HG03460 (cell line): Measurements from ENCODE around the gene OR51B6.
"Not testable (repeated sequence)": the region's sequence is repeated elsewhere in the genome, so short reads cannot be mapped to it uniquely, and the experiment has no call there.

Experiments used
- ATAC-seq: cut with Tn5 transposase; IDR thresholded peaks from one replicate; pipeline ENCODE4 v1.9.1; 2021; ENCODE audit not compliant: unreplicated experiment

OR51B6 gene

DNA sequence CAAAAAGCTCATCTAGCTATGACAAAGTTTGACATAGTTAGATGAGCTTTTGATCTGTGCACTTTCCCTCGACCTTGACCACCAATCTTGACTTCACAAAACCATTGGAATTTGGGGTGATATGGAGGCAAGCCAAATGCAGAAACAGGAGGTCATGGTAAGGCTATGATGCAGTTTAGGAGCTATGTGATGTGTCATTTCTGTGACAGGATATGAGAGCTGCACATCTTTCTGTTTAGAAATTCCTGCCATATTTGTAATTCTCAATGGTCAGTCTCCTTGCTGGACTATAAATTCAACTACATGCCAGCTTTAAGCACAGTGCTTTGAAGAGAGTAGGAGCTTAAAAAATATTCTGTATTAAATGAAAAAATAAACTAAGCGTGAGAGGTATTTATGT, 12.9 kb downstream of the OR51B6 start:
- ATAC-seq, result no peak

DNA sequence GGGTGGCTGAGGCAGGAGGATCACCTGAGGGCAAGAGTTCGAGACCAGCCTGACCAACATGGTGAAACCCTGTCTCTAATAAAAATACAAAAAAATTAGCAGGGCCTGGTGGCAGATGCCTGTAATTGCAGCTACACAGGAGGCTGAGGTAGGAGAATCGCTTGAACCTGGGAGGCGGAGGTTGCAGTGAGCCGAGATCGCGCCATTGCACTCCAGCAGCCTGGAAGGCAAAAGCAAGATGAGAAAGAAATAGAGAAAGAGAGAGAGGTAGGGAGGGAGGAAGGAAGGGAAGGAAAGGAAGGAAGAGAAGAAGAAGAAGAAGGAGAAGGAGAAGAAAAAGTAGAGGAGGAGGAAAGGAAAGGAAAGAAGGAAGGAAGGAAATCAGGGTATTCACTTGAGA, 15.1 kb downstream of the OR51B6 start:
- not testable (repeated sequence) for ATAC-seq

DNA sequence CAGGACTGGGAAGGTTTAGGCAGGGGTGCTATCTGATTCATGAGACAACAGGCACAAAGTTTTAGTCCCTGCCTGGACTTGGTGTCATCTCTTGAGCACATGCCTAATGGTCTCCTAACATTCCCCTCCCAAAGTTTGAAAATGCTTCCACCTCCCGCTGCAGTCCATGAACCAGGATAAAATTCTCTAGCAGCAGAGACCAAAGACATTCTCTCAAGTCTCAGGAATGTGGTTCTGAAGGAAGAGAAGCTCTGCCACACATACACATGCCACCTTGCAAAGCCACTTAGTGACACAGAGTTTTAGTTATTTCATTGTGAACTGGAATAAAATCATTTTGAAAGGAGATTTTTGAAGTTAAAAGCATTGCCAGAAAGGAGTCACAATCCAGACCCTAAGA, 15.5 kb downstream of the OR51B6 start:
- ATAC-seq, result no peak

DNA sequence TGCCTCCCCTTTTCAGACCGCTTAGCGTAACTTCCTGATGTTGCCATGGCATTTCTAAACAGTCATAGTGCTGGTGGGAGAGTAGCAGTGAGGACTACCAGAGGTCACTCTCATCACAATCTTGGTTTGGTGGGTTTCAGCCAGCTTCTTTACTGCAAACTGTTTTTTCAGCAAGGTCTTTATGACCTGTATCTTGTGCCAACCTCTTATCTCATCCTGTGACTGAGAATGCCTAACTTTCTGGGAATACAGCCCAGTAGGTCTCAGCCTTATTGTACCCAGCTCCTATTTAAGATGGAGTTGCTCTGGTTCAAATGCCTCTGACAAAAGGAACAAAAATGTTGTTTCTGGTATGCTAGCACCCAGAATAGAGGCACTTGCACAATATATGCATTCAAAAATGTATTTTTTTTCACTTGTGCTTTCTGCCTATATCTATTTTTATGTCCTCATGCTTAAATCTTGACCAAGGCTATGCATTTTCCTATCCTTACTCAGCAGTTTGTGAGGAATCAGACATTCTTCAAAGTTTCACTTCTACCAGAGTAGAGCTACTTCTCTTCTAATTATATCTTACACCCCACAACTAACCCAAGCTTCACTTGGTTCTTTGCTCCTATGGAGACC, 16.3 kb downstream of the OR51B6 start:
- ATAC-seq, result no peak

DNA sequence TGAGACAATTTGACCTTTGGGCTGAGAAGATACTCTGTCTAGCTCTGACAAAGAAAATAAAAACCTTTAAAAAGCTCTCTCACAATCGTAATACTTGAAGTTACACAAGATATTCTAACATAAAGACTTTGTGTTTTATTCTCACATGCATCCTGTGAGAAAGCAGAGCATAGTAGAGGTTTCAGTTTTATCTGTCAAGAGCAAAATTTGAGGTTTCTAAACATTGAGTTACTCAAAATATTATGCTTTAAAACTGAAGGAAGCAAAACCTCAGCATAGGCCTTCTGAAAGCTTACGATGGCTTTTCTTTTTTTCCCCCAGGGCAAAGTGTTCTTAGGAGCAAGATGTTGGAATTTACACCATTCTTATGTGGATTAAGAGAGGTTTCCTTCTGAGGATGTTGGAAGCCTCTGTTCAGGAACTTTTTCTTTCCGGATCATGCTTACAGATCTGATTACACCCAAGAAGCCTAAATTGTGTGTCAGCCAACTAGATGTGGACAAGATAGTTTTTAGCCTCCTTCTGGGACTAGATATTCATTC, 17.3 kb downstream of the OR51B6 start:
- peak; percentile 41 for ATAC-seq

DNA sequence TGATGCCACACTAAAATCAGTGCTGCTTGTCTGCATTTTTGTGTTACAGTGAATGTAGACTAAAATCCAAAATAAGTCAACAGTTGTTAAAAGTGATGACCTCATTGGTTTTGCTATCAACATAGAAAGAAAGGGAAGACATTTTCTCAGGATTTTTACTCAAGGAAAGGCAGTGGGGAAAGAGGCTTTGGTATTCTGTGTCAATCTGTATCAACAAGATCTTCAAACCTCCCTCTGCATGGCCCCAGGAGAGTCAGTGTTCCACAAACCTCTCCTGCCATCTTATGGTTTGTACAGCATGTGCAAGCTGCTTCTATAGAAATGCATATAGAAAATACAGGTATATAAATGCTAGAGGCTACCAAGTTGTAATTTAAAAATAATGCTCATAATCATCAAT, 18.5 kb downstream of the OR51B6 start:
- peak; percentile 58 for ATAC-seq

DNA sequence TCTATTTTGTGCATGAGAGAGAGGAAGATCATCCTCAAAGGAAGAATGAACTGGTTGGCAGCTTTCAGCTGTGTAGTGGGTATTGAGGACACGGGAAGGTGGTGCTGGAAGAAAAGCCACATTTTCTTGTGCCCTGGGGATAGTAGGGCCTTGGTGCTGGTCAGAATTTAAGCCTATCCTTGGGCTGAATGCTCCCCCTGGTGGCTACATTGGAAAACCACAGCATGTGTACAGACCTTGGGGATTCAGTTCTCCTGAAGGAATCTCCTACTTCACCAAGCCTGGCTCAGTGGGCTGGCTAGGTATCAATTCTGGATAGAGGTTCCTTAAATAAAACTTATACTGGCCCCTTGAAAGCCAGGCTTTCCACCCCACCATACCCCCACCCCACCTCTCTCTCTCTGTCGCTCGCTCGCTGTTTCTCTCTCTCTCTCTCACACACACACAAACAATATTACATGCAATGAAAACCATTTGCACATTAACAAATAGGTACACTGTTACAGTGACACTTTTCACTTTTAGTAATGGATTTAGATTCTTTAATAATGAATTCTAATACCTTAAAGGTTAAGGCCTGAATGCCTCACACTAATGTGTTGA, 29.5 kb downstream of the OR51B6 start:
- ATAC-seq, result peak; percentile 92

DNA sequence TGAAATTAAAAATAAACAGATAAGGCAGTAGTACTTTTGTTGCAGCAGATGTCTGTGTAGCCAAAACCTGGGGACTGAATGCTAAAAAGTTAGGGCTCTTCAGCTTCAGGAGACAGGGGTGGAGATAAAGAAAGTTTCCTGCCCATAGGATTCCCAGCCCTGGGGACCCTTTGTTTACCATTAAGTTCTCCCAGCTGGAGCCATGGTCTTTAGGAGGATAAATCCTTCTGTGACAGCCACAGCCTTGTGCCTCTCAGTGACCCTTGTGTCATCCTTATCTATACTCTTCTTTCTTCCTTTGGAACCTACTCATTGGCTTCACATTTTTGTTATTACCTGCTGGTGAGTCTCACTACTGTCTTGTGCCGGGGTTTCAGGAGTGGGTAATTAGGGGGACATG, 32.3 kb downstream of the OR51B6 start, which contains the start of gene OR51M1:
OR51M1 (plus strand) TSS at position 237 of the 400 bp plus-strand sequence. CDS start 5,587 bp downstream, outside the sequence.
- no peak for ATAC-seq

DNA sequence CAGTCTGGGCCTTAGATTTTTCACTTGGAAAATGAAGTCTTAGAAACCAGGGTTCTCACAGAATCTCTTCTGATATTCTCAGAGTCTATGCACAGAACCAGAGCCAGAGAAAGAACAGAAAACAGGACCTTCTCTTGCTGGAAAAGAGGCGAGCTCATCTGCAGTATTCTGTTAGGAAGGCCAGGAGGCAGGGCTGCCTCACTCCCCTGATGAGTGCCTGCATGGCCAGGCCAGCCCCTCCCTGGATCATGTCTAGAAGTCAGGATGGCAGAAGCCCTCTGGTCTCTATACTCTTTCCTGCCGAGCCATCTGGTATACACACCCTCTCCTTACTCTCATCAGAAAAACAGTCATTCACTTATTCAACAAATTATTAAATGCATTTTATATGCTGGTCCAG, 33.0 kb downstream of the OR51B6 start:
- ATAC-seq, result no peak

DNA sequence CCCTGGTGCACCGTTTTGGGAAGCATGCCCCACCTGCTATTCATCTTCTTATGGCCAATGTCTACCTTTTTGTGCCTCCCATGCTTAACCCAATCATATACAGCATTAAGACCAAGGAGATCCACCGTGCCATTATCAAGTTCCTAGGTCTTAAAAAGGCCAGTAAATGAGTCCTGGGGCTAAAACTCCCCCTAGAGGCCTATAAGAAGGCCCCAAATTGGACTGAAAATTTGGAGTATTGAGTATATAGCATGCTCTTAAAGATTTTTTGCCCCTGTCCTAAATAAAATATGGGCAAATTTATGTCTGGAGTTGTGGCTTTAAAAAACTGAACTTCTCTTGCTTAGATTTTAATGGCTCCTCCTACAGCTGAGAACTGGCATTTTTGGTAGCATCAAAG, 38.9 kb downstream of the OR51B6 start:
- ATAC-seq, result no peak

DNA sequence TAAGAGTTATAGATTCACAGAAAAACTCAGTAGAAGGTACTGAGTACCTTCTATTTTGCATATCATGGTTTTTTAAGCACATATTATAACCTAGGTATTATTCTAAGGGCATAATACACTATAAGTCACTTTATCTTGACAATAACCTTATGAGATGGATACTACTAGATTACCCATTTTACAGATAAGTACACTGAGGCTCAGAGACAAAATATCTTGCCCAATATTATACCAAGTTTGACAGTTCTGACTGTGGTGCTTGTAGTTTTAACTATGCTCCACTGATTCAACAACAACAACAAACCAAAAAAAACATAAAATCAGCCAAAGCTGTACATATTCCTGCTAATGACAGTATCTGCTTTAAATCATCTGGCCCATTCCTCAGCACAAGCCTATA, 42.8 kb downstream of the OR51B6 start:
- no peak for ATAC-seq

DNA sequence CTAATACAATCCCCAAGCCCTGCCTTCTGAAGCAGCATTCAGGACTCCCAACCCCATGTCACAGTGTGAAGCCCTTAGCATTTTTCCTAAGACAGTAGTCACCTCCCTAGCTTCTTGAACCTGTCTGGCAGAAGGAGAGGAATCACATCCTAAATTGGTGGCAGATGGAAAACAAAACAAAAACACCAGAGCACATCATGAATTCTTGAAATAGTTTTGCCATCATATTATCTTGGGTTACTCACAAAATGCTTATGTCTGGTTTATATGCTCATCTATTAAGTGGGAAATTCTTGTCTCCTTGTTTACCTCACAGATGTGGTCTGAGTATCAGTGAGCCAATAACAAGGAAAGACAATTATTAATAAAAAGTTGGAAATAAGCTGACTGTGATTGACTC, 47.6 kb downstream of the OR51B6 start:
- ATAC-seq, result no peak
